ENCODE data around the gene SNX10. TPM values are rescaled to one million over a fixed set of nuclear protein-coding genes. Genes with fewer than 3 reads are reported as not detected.

Gene SNX10
- total RNA-seq, 4 donors from 2014 or later, result 0.87 to 5.2 (median 2.0) TPM

GRCh38 chr7:26381476-26382353 is 90.1 kb downstream of the SNX10 start:
- Histone ChIP-seq H3K4me3 (no peak overlapping the region), H3K4me1 (peaks cover 6% of the 10 kb centered on the region), H3K27ac (no peak overlapping the region), H3K27me3 (peaks cover 83% of the 10 kb centered on the region), H3K9me3 (no peaks in the 10 kb centered on the region), H3K36me3 (no peaks in the 10 kb centered on the region)
- TF ChIP-seq POLR2AphosphoS5 (IDR thresholded peaks at IDR 0.05) (no peak), POLR2A (IDR thresholded peaks at IDR 0.05) (no peak), EP300 (IDR thresholded peaks at IDR 0.05) (no peak), CTCF (IDR thresholded peaks at IDR 0.05) (no peak)
- DNase-seq (ENCODE audit: low spot score in 2 of 2), result no peak
- 83% methylated on average over 10 of the region's 10 CpGs for WGBS

GRCh38 chr7:26385240-26385639 is 93.6 kb downstream of the SNX10 start:
- TF ChIP-seq POLR2A (IDR thresholded peaks at IDR 0.05) (no peak), CTCF (IDR thresholded peaks at IDR 0.05) (no peak), POLR2AphosphoS5 (IDR thresholded peaks at IDR 0.05) (no peak), EP300 (IDR thresholded peaks at IDR 0.05) (no peak)
- H3K4me3 ChIP-seq, result no peak overlapping the region
- H3K27me3 ChIP-seq, result peaks cover 80% of the 10 kb centered on the region
- H3K27ac ChIP-seq, result no peak overlapping the region
- H3K36me3 ChIP-seq, result no peaks in the 10 kb centered on the region
- no peaks in the 10 kb centered on the region for H3K9me3 ChIP-seq
- no peaks in the 10 kb centered on the region for H3K4me1 ChIP-seq
- no peak for DNase-seq (ENCODE audit: low spot score in 2 of 2)

- H3K4me1 ChIP-seq, result no peaks in the 10 kb centered on the region
- DNase-seq (ENCODE audit: low spot score in 2 of 2), result no peak
- no peak overlapping the region for H3K27ac ChIP-seq
- TF ChIP-seq CTCF (IDR thresholded peaks at IDR 0.05), result no peak
- 72% methylated on average over 2 of the region's 2 CpGs for WGBS
- H3K4me3 ChIP-seq, result no peak overlapping the region
- H3K9me3 ChIP-seq, result no peaks in the 10 kb centered on the region
- H3K27me3 ChIP-seq, result peaks cover 62% of the 10 kb centered on the region
- no peaks in the 10 kb centered on the region for H3K36me3 ChIP-seq
Measured at GRCh38 chr7:26387731-26388130, 96.1 kb downstream of the SNX10 start.

- TF ChIP-seq CTCF (IDR thresholded peaks at IDR 0.05), result no peak
- TF ChIP-seq POLR2A (IDR thresholded peaks at IDR 0.05), result no peak
- TF ChIP-seq POLR2AphosphoS5 (IDR thresholded peaks at IDR 0.05), result no peak
- TF ChIP-seq EP300 (IDR thresholded peaks at IDR 0.05), result no peak
- Histone ChIP-seq H3K4me1 (no peaks in the 10 kb centered on the region), H3K27me3 (peaks cover 61% of the 10 kb centered on the region), H3K9me3 (no peaks in the 10 kb centered on the region), H3K27ac (no peak overlapping the region), H3K4me3 (no peak overlapping the region), H3K36me3 (no peaks in the 10 kb centered on the region)
- whole genome bisulfite sequencing, result 76% methylated on average over 4 of the region's 4 CpGs
- DNase-seq (ENCODE audit: low spot score in 2 of 2), result no peak
Measured at GRCh38 chr7:26388256-26388655, 96.6 kb downstream of the SNX10 start.

GRCh38 chr7:26390016-26390415 is 98.4 kb downstream of the SNX10 start:
- H3K27ac ChIP-seq, result no peak overlapping the region
- WGBS, result 74% methylated on average over 2 of the region's 2 CpGs
- no peaks in the 10 kb centered on the region for H3K36me3 ChIP-seq
- no peak for DNase-seq (ENCODE audit: low spot score in 2 of 2)
- no peaks in the 10 kb centered on the region for H3K9me3 ChIP-seq
- no peaks in the 10 kb centered on the region for H3K4me1 ChIP-seq
- no peak overlapping the region for H3K4me3 ChIP-seq
- peaks cover 44% of the 10 kb centered on the region for H3K27me3 ChIP-seq
- no peak for TF ChIP-seq POLR2AphosphoS5 (IDR thresholded peaks at IDR 0.05)
- no peak for TF ChIP-seq CTCF (IDR thresholded peaks at IDR 0.05)
- no peak for TF ChIP-seq EP300 (IDR thresholded peaks at IDR 0.05)
- TF ChIP-seq POLR2A (IDR thresholded peaks at IDR 0.05), result no peak

Measured in suprapubic skin (tissue), 4 donors.